Measurements from ENCODE around the gene MYO10.

Gene MYO10

GRCh38 chr5:16871746-16872339 is 64.2 kb downstream of the MYO10 start:
- in situ Hi-C loops (cut with MboI; ENCODE audit: low pct_unique_long_range_greater_than_20kb, low sequenced_read_pairs): no loop called here

DNA sequence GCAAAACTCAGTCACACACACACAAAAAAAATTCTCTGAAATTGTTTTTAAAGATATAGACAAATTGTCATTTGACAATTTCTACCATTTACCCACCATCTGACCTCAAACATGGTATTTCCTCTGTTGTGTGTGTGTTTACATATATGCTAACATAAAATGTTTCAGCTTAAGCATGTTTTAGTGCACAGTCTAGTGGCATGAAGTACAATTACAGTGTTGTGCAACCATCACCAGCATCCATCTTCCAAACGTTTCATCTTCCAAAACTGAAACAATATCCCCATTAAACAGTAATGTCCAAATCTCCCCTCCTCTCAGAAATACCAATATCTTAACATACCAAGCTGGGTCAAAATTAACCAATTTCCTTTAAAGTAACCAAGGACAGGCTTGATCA is 65.2 kb downstream of the MYO10 start:
- in situ Hi-C loops (cut with MboI; ENCODE audit: low pct_unique_long_range_greater_than_20kb, low sequenced_read_pairs): no loop called here
- no peak for DNase-seq

More at GRCh38 chr5:16871746-16872339, 64.2 kb downstream of the MYO10 start:
- DNase-seq: no peak

GRCh38 chr5:16869821-16870796 is 66.0 kb downstream of the MYO10 start:
- DNase-seq: no peak
- in situ Hi-C loops (cut with MboI; ENCODE audit: low pct_unique_long_range_greater_than_20kb, low sequenced_read_pairs): no loop called here

DNA sequence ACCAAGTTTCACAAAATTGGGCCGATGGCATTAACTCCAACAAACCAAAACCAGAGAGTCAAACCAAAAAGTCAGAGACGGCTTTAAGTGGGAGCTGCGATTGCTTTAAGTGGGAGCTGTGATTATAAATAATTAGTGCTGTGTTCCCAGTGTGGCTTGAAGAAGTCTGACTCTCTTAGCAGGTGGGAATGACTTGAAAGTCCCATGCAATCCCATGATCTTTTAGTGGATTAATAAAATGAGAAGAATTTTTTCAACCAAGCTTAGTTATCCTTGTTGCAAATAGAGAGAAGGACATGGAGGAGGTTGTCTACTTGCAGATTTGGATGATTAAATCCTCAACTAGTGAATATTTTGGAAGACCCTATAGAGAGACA is 68.5 kb downstream of the MYO10 start:
- in situ Hi-C loops (cut with MboI; ENCODE audit: low pct_unique_long_range_greater_than_20kb, low sequenced_read_pairs): no loop called here
- DNase-seq: no peak

DNA sequence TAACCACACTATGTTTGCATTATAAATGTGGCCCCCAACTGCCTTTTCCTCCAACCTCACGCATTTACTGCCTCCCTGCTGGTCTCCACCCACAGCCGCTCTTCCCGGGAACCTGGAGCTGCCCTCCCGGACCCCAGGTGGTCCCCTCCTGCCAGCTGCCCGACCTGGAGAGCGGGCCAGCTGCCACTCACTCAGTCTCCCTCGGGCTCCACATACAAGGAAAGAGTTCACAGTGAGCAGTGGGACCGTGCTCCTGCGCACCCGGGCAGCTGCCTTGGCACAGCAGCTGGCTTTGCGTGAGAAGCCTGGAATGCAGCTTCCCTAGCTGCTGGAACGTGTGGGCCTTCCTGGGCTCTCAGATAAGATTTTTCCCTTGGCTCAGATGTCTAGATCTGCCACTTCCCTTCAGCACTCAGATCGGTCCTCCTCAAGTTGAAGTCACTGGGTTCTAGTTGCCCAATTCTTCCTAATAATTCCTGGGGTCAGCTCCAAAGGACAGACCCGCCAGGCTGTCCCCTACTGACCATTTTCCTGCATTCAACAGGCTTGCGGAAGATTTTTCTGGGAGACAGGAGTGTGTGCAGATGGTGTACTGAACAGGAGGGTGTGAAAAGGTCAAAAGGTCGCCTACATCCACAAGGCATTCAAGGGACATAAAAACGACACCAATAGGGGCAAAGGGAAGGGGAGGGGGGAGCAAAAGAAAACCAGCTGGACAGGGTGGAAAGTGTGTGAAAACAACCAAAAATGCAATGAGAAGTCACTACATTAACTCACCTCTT is 69.1 kb downstream of the MYO10 start:
- in situ Hi-C loops (cut with MboI; ENCODE audit: low pct_unique_long_range_greater_than_20kb, low sequenced_read_pairs): no loop called here
- no peak for DNase-seq

DNA sequence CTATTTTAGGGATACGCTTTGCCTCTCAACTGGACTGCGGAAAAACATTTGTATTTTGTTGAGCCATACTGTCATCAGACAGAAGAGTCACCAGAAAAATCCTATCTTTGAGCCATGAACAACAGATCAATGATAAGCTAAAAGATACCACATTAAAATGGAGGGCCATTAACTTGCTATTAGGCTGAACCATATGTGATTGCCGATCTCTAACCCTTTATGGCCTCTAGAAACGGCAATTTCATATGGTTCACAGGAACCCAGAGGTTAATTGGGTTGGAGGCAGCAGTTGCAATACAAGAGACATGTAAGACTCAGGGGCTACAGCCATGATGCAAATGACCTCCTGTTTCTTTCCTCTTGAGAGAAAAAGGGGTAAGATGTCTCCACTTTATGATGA is 69.8 kb downstream of the MYO10 start:
- no peak for DNase-seq
- in situ Hi-C loops (cut with MboI; ENCODE audit: low pct_unique_long_range_greater_than_20kb, low sequenced_read_pairs): no loop called here

DNA sequence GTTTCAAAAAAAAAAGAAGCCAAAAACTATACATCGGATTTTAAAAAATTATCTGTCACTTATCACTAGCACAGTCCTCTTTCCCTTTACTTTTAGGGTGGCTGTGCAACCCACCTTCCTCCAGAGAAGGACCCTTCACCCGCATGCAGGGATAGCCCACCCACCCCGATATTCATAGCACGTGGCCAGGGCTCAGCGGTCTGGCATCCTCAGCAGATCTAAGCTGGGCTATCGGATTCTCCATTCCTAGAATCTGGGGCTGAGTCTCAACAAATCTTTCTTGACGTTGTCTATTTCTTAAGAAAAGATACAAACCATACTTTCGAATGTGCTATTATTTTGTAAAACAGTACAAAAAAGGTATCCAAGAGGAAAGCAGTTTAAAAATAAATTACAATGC is 70.9 kb downstream of the MYO10 start:
- no peak for DNase-seq
- in situ Hi-C loops (cut with MboI; ENCODE audit: low pct_unique_long_range_greater_than_20kb, low sequenced_read_pairs): no loop called here

GRCh38 chr5:16864631-16865131 is 71.4 kb downstream of the MYO10 start:
- no peak for DNase-seq
- in situ Hi-C loops (cut with MboI; ENCODE audit: low pct_unique_long_range_greater_than_20kb, low sequenced_read_pairs): no loop called here

GRCh38 chr5:16863469-16863946 is 72.6 kb downstream of the MYO10 start:
- in situ Hi-C loops (cut with MboI; ENCODE audit: low pct_unique_long_range_greater_than_20kb, low sequenced_read_pairs): no loop called here

DNA sequence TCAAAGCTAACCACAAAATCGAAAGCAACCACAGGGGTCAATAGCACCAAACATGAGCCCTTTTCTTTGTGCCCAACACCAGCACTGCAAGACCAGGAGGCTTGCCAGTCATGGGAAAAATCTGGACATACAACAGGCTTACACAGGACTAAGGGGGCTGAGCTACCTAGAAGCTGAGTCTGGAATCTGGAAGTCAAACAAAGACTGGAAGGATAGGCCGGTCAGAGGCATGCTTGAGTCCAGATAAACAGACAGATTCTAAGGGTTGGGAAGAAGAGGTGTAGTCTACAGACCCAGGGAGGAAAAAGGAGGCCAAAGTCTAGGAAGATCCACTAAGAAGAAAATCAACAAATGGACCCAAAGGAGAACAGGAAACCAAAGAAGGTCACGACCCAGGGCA is 73.3 kb downstream of the MYO10 start:
- in situ Hi-C loops (cut with MboI; ENCODE audit: low pct_unique_long_range_greater_than_20kb, low sequenced_read_pairs): no loop called here
- no peak for DNase-seq

More at GRCh38 chr5:16863469-16863946, 72.6 kb downstream of the MYO10 start:
- DNase-seq: no peak

GRCh38 chr5:16859346-16859745 is 76.7 kb downstream of the MYO10 start:
- in situ Hi-C loops (cut with MboI; ENCODE audit: low pct_unique_long_range_greater_than_20kb, low sequenced_read_pairs): no loop called here
- DNase-seq: no peak

- DNase-seq: no peak
- in situ Hi-C loops (cut with MboI; ENCODE audit: low pct_unique_long_range_greater_than_20kb, low sequenced_read_pairs): no loop called here
Observed at GRCh38 chr5:16858151-16858550, 77.9 kb downstream of the MYO10 start.

DNA sequence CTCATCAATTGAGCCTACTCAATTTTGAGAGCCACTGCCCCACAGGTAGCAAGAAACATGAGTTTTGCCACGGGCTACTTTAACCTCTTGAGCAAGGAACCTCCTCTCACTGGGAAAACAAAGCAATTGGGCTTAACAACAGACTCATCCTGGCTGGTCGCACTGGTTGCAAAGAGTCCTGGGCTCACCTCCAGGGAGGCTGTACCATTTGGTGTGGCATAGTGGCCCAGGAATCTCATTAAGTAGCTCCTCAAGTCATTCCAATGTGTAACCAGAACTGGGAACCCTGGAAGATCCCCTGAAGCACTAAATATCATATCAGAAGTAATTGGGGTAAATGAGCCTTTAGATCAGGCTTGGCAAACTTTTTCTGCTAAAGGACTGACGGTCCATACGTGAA is 78.5 kb downstream of the MYO10 start:
- DNase-seq: no peak
- in situ Hi-C loops (cut with MboI; ENCODE audit: low pct_unique_long_range_greater_than_20kb, low sequenced_read_pairs): no loop called here

DNA sequence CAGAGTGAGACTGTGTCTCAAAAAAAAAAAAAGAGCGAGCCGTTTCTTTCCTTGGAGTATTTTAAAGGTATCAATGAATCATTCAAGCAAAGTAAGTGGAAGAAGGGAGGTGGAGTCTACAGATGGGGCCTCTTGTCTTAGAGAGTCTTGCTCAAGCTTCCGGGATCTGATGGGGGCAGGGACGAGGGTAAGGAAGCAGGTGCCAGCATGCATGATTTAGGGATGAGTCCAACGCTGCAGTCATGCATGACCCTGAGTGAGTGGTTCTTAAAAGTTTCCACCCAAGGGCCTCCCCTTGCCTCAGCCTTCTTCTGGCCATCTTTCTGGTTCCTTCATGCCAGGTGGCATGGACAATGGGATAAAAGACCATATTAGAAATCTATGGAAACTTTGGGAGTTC is 79.6 kb downstream of the MYO10 start:
- DNase-seq: no peak
- in situ Hi-C loops (cut with MboI; ENCODE audit: low pct_unique_long_range_greater_than_20kb, low sequenced_read_pairs): no loop called here

DNA sequence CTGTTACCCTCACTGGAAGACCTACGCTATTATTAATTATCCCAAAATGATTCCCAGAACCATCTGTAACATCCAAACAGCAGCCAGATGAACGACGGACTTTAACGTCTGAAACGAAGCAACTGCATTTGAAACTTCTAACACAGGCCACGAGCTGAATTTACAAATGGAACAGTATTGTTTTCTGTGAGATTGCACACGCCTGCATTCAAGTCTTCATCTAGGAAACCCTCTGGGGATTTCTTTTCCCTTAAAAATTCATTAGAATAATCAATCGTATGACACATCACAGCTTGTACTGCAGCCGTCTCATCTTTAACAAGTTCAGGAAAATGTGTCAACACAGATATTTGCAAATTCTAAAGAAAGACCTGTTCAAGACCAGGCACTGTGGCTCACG is 80.2 kb downstream of the MYO10 start:
- in situ Hi-C loops (cut with MboI; ENCODE audit: low pct_unique_long_range_greater_than_20kb, low sequenced_read_pairs): no loop called here
- no peak for DNase-seq

DNA sequence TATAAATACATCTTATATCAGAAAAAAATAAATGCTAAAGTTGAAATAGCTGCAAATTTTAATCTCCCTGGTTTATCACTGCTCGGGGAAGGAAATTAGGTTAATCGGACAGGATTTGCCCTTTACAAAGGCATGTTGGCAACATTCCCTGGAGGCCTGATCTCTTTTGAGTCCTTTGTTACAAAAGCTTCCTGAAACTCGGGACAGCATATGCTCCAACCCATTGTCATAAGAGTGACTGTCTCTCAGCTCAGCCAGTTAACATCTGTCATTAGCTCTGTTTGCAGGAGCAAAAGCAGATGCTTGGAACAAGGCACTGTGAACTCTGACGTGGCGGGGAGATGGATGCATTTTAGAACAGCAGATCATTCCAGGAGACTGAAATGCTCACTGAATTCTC is 80.6 kb downstream of the MYO10 start:
- DNase-seq: no peak
- in situ Hi-C loops (cut with MboI; ENCODE audit: low pct_unique_long_range_greater_than_20kb, low sequenced_read_pairs): no loop called here

DNA sequence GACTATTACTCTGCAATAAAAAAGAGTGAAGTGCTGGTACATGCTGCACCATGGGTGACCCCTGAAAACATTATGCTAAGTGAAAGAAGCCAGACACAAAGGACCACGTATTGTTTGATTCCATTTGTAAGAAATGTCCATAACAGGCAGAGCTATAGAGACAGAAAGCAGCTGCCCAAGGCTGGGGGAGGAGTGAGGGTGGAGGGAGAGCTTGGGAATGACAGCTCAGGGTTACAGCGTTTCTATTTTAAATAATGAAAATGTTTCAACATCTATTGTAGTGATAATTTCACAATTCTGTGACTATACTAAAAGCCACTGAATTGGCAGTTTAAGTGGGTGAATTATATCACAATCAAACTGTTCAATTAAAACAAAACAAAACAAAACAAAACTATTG is 81.7 kb downstream of the MYO10 start:
- DNase-seq: no peak
- in situ Hi-C loops (cut with MboI; ENCODE audit: low pct_unique_long_range_greater_than_20kb, low sequenced_read_pairs): no loop called here

- DNase-seq: no peak
Observed at GRCh38 chr5:16853518-16853917, 82.6 kb downstream of the MYO10 start.

GRCh38 chr5:16852251-16853005 is 83.7 kb downstream of the MYO10 start:
- in situ Hi-C loops (cut with MboI; ENCODE audit: low pct_unique_long_range_greater_than_20kb, low sequenced_read_pairs): no loop called here
- no peak for DNase-seq

More at GRCh38 chr5:16853518-16853917, 82.6 kb downstream of the MYO10 start:
- in situ Hi-C loops (cut with MboI; ENCODE audit: low pct_unique_long_range_greater_than_20kb, low sequenced_read_pairs): no loop called here
